PFSK-1 (cell line): ENCODE measurements around the gene EFCAB6.

Experiments
- POLR2AphosphoS5 ChIP-seq: IDR thresholded peaks from 2 replicates; pipeline ENCODE4 v1.6.1; 2012; ENCODE audit warnings: low read depth, mild to moderate bottlenecking, control low read depth, low read length, moderate library complexity
- TAF1 ChIP-seq: IDR thresholded peaks from 2 replicates; pipeline ENCODE4 v1.6.1; 2012; ENCODE audit warnings: low read length, control low read depth, borderline replicate concordance; ENCODE audit not compliant: insufficient read depth
- TF ChIP-seq, protein P1 (sequence below), 2 experiments: IDR thresholded peaks; 2 replicates each; pipeline versions ENCODE4 v1.6.1 to v1.8.0; 2011 to 2012; ENCODE audit warnings: low read depth in 2 of 2, low read length in 2 of 2, control low read depth in 1 of 2, inconsistent platforms in 1 of 2, mild to moderate bottlenecking in 1 of 2, moderate library complexity in 1 of 2; ENCODE audit not compliant: insufficient read depth in 1 of 2

DNA sequence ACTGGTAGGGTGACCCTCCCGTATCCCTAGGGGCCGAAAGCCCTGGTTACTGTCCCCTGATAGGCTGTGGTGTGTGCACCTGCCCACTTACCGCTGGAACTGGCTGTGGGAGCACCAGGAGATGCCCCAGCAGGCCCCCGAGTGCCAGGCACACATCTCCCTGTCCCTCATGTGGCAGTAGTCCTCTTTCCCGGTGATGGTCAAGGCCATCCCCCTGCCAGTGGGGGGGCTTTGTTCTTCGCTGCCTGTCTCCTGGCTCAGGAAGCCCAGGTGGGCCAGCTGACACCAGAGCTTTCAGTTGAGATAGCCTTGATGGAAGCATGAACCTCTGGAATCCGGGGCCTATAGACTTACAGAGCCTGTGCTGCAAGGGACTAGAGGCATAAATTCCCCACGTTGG is 299.8 kb downstream of the EFCAB6 start:
- TF ChIP-seq TAF1 (no peak), POLR2AphosphoS5 (no peak)
- TF ChIP-seq, protein P1, sequence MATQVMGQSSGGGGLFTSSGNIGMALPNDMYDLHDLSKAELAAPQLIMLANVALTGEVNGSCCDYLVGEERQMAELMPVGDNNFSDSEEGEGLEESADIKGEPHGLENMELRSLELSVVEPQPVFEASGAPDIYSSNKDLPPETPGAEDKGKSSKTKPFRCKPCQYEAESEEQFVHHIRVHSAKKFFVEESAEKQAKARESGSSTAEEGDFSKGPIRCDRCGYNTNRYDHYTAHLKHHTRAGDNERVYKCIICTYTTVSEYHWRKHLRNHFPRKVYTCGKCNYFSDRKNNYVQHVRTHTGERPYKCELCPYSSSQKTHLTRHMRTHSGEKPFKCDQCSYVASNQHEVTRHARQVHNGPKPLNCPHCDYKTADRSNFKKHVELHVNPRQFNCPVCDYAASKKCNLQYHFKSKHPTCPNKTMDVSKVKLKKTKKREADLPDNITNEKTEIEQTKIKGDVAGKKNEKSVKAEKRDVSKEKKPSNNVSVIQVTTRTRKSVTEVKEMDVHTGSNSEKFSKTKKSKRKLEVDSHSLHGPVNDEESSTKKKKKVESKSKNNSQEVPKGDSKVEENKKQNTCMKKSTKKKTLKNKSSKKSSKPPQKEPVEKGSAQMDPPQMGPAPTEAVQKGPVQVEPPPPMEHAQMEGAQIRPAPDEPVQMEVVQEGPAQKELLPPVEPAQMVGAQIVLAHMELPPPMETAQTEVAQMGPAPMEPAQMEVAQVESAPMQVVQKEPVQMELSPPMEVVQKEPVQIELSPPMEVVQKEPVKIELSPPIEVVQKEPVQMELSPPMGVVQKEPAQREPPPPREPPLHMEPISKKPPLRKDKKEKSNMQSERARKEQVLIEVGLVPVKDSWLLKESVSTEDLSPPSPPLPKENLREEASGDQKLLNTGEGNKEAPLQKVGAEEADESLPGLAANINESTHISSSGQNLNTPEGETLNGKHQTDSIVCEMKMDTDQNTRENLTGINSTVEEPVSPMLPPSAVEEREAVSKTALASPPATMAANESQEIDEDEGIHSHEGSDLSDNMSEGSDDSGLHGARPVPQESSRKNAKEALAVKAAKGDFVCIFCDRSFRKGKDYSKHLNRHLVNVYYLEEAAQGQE (IDR thresholded peaks at IDR 0.05; ENCODE audit: insufficient read depth in 1 of 2, low read depth in 2 of 2, low read length in 2 of 2) = no peak
